ENCODE results near the gene EIF3A.
"Not testable (repeated sequence)": the region's sequence is repeated elsewhere in the genome, so short reads cannot be mapped to it uniquely, and the experiment has no call there.

Gene EIF3A

GRCh38 chr10:119080521-119081259 lies at the start of gene EIF3A:
TSS of gene EIF3A (minus strand) at chr10:119080817. CDS start at chr10:119080676, 141 bp downstream.
- DNase-seq: peak; percentile 95

GRCh38 chr10:119129721-119130120 lies 49.1 kb upstream of the EIF3A start:
- no peak for DNase-seq
- no peak for ATAC-seq

More at GRCh38 chr10:119080521-119081259, at the start of gene EIF3A:
- ATAC-seq: peak; percentile 92

GRCh38 chr10:119125942-119126341 lies 45.3 kb upstream of the EIF3A start:
- no peak for DNase-seq
- no peak for ATAC-seq

DNA sequence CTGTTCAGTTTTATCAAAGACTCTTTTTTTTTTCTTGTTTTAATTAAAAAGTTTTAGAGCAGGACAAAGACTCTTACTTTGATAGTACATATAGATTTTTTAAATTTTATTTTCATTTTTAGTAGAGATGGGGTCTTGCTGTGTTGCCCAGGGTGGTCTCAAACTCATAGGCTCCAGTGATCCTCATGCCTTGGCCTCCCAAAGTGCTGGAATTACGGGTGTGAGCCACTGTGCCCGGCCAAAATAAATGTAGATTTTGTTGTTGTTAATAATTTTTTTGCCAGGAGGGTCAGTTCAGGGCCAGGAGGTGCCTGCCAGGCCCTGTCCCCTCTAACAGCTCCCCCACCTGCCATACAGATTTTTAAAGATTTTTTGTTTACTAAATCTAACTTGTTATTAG lies 40.3 kb upstream of the EIF3A start:
- no peak for DNase-seq
- ATAC-seq: no peak

DNA sequence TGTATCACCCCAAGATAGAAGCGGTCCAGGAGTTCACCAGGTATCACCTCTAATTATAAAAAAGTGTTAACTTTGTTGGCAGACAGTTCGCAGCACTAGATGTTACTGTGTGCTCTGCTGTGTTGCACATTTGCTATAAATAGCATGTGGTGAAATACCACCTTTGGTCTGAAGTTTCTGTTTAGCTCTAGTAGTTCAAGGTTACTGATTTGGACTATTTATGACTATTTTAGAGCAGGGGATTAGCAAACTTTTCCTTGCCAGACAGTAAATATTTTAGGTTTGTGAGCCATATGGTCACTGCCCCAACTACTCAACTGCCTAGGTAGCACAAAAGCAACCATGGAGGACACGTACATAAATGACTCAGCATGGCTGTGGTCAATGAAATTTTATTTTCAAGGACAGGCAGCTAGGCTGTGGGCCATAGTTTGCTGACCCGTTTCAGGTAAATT lies 39.8 kb upstream of the EIF3A start:
- peak; percentile 63 for ATAC-seq

DNA sequence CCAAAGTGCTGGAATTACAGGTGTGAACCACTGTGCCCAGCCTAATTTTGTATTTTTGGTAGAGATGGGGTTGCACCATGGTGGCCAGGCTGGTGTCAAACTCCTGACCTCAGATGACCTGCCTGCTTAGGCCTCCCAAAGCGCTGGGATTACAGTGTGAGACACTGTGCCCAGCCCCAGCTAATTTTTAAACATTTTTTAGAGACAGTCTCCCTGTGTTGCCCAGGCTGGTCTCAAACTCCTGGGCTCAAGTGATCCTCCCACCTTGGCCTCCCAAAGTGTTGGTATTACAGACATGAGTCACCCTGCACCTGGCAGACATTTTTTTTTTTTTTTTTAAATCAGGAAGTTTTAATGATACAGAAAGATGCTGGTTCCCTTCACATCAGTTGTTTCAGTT lies 38.8 kb upstream of the EIF3A start:
- ATAC-seq: no peak
- no peak for DNase-seq

More for the DNA sequence above, 39.8 kb upstream of the EIF3A start:
- no peak for DNase-seq

DNA sequence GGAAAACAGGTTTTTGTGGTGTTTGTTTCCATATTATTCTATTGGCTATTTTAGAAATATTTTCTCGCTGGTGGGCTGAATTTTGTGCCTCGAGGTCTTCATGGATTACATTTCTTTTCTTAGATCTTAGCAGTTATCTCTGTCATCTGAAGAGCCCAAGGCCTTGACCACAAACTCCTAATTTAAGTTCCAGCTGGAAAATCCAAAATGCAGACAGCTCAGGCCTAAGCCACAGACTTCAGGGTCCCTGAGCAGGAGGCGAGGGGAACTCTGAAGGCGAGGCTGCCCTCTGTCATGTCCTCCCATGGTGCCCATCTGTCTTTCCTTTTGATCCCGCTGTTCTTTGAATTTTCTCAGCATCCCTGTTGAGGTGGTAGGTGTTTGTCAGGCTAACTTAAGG lies 37.6 kb upstream of the EIF3A start:
- DNase-seq: no peak
- no peak for ATAC-seq

DNA sequence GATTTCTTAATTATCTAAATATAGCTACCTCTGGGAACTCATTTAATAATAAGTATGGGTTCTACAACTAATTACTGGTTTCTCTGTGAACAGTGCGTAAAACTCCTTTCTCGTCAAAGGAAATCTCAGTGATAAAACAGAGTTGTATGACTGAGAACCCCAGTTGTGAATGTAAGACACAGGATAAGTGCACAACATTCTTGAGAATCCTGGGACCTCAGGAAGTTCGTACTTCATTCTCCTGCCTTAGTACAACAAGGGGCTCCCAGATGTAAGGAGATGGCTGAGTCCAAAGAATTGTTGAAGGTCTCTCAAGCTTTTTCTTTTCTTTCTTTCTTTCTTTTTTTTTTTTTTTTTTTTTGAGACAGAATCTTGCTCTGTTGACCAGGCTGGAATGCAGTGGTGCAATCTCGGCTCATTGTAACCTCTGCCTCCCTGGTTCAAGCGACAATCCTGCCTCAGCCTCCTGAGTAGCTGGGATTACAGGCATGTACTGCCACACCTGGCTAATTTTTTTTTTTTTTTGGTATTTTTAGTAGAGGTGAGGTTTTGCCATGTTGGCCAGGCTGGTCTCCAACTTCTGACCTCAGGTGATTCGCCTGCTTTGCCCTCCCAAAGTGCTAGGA lies 35.8 kb upstream of the EIF3A start:
- no peak for ATAC-seq
- DNase-seq: no peak

DNA sequence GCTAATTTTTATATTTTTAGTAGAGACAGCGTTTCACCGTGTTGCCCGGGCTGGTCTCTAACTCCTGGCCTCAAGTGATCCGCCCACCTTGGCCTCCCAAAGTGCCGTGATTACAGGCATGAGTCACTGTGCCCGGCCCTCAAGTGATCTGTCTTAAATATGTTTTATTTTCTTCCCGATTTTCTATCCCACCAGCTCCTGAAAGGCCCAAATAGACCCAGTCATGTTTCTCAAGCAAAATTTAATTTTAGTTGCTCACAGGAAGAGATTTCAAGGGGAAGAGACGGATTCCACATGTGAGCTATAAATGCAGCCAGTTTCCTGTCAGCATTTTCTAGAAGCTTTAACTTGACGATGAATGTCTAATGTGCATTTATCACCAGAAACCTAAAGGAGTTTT lies 35.3 kb upstream of the EIF3A start:
- DNase-seq (no peak), ATAC-seq (no peak)

GRCh38 chr10:119113751-119114732 lies 33.4 kb upstream of the EIF3A start:
- ATAC-seq: peak; percentile 55
- no peak for DNase-seq

GRCh38 chr10:119112056-119112455 lies 31.4 kb upstream of the EIF3A start:
- ATAC-seq (no peak), DNase-seq (no peak)

DNA sequence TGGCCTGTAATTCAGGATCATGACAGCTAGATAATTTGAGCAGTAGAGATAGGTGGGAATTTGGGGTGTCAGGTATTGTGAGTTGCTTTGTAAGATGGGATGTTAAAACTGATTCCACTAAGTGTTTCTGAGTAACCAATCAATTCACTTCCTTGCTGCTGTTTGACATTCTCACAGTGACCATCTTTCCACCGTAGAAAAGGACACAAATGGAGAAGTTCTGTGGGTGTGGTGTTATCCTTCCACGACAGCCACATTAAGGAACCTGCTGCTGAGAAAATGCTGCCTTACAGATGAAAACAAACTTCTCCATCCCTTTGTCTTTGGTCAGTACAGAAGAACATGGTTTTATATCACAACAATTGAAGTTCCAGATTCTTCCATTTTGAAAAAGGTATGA lies 27.2 kb upstream of the EIF3A start:
- not testable (repeated sequence) for DNase-seq, ATAC-seq

DNA sequence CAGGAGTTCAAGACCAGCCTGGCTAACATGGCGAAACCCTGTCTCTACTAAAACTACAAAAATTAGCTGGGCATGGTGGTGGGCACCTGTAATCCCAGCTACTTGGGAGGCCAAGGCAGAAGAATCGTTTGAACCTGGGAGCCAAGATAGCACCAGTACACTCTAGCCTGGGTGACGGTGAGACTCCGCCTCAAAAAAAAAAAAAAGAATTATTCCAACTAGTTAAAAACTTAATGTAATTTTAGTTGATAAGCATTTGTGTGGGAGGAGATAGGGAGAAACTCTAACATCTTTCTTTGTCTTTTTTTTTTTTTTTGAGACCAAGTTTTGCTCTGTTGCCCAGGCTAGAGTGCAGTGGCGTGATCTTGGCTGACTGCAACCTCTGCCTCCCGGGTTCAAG lies 26.5 kb upstream of the EIF3A start:
- not testable (repeated sequence) for DNase-seq, ATAC-seq

DNA sequence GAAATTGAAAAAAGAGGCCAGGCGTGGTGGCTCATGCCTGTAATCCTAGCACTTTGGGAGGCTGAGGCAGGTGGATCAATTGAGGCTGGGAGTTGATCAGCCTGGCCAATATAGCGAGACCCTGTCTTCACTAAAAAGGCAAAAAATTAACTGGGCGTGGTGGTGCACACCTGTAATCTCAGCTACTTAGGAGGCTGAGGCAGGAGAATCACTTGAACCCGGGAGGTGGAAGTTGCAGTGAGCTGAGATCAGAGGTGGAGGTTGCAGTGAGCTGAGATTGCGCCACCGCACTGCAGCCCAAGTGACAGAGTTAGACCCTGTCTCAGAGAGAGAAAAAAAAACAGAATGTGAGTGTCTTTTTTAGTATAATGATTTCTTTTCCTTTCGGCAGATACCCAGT lies 25.3 kb upstream of the EIF3A start:
- not testable (repeated sequence) for DNase-seq, ATAC-seq

DNA sequence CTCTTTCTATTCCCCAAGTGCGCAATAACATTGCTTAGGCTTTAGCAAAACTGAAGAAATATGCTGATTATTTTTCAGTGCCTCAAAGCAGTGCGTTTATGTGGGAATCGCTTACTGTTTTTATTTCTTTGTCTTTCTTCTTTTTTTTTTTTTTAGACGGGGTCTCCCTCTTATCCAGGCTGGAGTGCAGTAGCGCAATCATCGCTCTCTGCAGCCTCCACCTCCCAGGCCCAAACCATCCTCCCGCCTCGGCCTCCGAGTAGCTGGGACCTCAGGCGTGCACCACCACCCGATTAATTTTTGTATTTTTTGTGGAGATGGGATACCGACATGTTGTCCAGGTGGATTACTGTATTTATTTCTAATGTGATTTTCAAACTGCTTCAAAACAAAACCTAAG lies 24.5 kb upstream of the EIF3A start:
- no peak for DNase-seq
- no peak for ATAC-seq

GRCh38 chr10:119104654-119105015 lies 24.0 kb upstream of the EIF3A start:
- ATAC-seq (peak; percentile 3), DNase-seq (peak; percentile 22)

DNA sequence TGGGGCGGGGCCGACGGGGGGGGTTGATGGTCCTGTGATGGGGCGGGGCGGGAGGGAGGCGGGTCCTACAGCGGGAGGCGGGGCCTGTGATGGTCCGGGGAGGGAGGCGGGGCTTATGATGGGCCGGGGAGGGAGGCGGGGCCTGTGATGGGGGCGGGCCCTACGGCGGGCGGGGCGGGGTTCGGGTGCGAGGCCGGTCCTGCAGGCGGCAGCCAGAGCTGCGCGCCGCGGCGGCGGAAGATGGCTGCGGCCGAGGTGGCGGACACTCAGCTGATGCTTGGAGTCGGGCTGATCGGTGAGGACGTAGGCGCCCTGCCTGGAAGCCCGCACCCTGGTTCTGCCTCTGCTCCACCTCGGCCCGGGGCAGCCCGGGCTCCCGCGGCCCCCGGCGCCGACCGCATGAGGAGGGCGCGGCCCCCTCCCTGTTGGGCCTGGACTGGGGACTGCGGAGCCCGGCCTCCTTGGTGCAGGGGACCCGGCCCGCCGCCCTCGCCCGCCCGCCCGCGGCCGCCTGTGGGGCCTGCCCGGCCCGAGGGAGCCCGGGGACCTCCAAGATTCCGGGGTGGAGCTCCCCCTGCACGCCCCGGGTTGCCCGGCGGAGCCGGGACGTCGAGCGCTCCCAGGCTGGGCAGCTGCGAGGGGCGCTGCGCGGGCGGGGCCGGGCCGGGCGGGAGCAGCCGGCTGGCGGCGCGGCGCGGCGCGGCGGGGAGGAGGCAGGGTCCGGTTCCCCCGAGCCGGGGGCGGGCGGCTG lies 23.5 kb upstream of the EIF3A start, which contains the start of gene DENND10:
Gene DENND10, plus strand, starts transcription at position 211 of the 751 bp plus-strand sequence. Its CDS starts 30 bp downstream, at position 241.
- DNase-seq: peak; percentile 84
- ATAC-seq: peak; percentile 85

DNA sequence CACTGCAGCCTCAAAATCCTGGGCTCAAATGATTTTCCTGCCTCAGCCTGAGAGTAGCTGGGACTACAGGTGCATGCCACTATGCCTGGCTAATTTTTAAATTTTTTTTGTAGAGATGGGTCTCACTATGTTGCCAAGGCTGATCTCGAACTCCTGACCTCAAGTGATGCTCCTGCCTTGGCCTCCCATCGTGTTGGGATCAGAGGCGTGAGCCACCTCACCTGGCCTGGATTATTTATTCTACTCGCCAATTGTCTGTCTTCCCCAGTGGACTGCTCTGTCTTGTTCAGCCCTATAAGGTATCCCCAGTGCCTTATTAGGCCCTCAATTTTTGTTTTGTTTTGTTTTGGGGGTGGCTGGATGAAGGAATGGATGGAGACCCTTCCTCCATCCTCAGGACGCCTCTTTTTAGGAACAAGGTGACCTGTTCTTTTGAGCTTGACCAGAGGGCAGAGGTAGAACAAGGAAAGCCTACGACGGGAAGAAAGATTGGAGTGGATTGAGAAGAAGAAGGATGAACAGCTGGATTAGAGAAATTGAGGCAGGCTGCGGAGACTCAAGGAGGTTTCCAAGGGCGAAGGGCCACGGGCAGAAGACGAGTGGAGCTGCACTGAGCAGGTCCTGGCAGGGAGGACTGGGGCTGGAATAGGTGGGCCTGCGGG lies 22.8 kb upstream of the EIF3A start:
- DNase-seq (no peak), ATAC-seq (no peak)

GRCh38 chr10:119101366-119102098 lies 20.9 kb upstream of the EIF3A start:
- DNase-seq: no peak
- ATAC-seq: no peak
